ENCODE data around the gene MAML3.

DNA sequence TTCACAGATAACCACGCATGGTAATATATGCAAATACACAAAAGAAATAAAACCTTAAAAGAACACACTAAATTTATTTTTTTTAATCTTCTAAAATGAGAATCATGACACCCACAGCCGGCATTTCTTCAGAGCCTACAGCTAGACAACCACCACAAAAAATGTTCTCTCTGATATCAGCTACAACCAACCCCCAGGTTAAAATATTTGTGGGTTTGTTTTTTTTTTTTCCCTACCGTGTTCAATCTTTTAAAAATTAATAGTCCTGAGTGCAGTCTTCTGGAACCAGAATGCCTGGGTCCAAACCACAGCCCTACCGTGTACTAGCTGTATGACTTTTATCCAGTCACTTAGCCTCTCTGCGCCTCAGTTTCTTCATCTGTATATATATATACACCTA is 36.0 kb downstream of the MAML3 start:
- TF ChIP-seq, protein P1, sequence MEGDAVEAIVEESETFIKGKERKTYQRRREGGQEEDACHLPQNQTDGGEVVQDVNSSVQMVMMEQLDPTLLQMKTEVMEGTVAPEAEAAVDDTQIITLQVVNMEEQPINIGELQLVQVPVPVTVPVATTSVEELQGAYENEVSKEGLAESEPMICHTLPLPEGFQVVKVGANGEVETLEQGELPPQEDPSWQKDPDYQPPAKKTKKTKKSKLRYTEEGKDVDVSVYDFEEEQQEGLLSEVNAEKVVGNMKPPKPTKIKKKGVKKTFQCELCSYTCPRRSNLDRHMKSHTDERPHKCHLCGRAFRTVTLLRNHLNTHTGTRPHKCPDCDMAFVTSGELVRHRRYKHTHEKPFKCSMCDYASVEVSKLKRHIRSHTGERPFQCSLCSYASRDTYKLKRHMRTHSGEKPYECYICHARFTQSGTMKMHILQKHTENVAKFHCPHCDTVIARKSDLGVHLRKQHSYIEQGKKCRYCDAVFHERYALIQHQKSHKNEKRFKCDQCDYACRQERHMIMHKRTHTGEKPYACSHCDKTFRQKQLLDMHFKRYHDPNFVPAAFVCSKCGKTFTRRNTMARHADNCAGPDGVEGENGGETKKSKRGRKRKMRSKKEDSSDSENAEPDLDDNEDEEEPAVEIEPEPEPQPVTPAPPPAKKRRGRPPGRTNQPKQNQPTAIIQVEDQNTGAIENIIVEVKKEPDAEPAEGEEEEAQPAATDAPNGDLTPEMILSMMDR (IDR thresholded peaks at IDR 0.05): no peak
- TF ChIP-seq POLR2AphosphoS5 (IDR thresholded peaks at IDR 0.05): no peak
- TF ChIP-seq EP300 (IDR thresholded peaks at IDR 0.05): no peak
- no peak for TF ChIP-seq POLR2A (IDR thresholded peaks at IDR 0.05)

All from upper lobe of left lung (tissue), 4 donors.